ENCODE results near the gene EPHA6.

GRCh38 chr3:96869316-96869715 is 54.9 kb downstream of the EPHA6 start:
- no peak for TF ChIP-seq POLR2A (IDR thresholded peaks at IDR 0.05)
- TF ChIP-seq, protein P1, sequence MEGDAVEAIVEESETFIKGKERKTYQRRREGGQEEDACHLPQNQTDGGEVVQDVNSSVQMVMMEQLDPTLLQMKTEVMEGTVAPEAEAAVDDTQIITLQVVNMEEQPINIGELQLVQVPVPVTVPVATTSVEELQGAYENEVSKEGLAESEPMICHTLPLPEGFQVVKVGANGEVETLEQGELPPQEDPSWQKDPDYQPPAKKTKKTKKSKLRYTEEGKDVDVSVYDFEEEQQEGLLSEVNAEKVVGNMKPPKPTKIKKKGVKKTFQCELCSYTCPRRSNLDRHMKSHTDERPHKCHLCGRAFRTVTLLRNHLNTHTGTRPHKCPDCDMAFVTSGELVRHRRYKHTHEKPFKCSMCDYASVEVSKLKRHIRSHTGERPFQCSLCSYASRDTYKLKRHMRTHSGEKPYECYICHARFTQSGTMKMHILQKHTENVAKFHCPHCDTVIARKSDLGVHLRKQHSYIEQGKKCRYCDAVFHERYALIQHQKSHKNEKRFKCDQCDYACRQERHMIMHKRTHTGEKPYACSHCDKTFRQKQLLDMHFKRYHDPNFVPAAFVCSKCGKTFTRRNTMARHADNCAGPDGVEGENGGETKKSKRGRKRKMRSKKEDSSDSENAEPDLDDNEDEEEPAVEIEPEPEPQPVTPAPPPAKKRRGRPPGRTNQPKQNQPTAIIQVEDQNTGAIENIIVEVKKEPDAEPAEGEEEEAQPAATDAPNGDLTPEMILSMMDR (IDR thresholded peaks at IDR 0.05): no peak
